GM10266 (cell line): ENCODE data around the gene FAM13A.

Experiments used
- DNase-seq: peaks from one replicate; pipeline ENCODE4 v3.0.0; 2012; ENCODE audit errors: extremely low spot score
- TF ChIP-seq, protein P1 (sequence below): IDR thresholded peaks from 2 replicates; pipeline ENCODE4 v1.5.1; 2012; ENCODE audit warnings: mild to moderate bottlenecking, low read depth; ENCODE audit not compliant: control insufficient read depth, insufficient read depth; ENCODE audit errors: missing control alignments

Gene FAM13A

DNA sequence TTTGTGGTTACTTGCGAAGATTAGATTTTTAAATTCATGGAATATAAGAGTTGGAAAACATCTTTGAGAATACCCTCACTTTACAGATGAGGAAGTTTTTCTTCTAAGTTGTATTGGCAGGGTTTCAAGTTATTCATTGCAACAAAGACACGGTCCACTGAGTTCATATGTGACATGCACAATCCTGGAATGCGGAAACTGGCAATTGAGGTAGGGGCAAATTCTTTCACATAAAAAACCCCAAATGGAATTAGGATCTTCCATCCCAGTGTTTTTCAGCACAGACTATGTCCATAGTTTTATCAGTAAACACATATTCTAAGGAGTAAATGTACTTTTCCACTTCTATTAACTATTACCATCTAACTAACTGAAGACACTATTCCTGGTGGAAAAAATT, 277.6 kb downstream of the FAM13A start:
- no peak for DNase-seq
- TF ChIP-seq, protein P1, sequence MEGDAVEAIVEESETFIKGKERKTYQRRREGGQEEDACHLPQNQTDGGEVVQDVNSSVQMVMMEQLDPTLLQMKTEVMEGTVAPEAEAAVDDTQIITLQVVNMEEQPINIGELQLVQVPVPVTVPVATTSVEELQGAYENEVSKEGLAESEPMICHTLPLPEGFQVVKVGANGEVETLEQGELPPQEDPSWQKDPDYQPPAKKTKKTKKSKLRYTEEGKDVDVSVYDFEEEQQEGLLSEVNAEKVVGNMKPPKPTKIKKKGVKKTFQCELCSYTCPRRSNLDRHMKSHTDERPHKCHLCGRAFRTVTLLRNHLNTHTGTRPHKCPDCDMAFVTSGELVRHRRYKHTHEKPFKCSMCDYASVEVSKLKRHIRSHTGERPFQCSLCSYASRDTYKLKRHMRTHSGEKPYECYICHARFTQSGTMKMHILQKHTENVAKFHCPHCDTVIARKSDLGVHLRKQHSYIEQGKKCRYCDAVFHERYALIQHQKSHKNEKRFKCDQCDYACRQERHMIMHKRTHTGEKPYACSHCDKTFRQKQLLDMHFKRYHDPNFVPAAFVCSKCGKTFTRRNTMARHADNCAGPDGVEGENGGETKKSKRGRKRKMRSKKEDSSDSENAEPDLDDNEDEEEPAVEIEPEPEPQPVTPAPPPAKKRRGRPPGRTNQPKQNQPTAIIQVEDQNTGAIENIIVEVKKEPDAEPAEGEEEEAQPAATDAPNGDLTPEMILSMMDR, result no peak

DNA sequence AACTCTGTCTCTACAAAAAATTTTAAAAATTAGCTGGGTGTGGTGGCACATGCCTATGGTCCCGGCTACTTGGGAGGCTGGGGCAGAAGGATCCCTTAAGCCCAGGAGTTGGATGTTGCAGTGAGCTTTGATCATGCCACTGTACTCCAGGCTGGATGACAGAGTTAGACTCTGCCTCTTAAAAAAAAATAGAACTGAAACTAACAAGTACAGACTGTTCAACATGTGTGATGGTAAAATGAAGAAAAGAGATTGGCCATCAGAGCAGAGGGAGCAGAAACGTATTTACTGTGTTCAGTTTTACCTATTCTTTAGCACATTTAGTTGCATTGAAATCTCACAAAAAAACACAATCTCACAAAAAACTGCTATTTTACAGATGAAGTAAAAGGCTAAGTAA, 281.5 kb downstream of the FAM13A start:
- TF ChIP-seq, protein P1, result no peak
- no peak for DNase-seq

DNA sequence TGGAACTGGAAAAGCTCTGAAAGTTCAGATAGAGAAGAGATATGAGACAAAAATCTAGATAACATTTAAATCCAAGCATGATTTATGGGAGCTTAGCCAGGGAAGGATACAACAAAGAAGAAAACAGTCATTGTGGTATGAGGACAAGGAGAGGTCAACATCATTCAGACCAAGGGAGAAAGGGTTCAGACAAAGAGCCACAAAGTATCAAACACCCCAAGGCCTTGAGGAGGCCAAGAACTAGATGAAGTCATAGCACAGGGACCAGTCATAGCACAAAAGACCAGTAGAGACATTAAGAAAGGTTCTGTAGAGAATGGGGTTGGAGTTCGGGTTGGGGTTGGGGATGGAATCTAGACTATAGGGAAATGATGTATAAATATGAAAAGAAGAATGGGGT, 282.0 kb downstream of the FAM13A start:
- DNase-seq, result no peak
- TF ChIP-seq, protein P1, result no peak

DNA sequence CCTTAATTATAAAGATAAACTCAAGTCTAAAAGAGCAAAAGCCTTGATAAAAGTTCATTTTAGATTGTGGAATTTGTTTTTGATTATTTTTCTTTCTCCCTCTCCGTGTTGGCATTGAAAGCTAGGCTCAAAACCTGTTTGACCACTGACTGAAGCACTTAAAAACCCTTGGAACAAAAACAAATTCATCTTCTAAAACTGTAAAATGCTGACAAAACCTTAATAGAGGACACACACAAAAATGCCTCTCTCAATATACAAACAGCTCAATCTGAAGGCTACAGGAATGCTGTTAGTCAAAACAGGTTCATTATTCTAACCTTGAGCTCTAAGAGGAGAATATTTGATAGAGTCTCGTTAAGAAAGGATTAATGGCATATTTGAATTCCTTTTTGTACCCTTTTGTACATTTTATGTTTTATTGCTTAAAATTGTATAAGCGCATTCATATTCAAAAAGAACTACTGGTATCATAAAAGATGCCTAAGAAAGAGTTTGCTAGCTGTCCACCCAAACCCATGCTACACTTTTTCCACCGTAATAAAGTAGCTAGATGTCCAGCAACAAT, 285.0 kb downstream of the FAM13A start:
- TF ChIP-seq, protein P1, result no peak
- DNase-seq, result no peak

DNA sequence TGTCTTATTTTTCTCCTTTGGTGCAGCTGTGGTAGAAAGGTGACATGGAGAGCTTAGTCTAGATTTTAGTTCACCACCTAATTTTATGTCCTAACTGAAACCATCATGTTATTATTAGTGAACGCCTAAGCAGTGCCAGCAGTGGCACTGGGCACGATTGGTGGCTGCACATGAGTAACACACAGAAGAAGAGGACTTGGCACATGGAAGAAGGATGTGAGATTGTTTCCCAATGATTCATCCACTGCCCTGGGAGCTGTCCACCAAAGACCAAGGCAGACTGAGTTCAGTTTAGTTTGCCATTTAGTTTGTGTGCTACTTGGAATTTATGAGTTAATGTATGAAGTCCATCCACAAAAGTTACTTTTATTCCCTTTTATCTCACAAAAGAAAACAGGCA, 291.3 kb downstream of the FAM13A start:
- no peak for DNase-seq
- TF ChIP-seq, protein P1, result no peak

DNA sequence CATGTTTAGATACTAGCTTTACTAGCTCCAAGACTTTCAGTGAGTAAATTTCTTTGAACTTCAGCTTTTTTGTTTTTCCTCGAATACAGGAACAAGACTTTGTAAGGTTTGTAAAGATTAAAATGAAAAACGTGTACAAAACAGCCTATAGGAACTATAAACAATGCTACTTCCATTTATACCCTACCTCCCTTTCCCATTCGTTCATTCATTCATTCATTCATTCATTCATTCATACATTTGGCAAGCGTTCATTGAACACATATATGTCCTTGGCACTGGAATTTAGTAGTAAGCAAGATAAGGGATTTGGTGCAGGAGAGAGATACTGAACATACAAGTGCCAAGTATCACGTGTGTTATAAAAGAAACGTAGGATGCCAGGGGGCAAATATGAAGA, 293.9 kb downstream of the FAM13A start:
- TF ChIP-seq, protein P1, result no peak
- no peak for DNase-seq

DNA sequence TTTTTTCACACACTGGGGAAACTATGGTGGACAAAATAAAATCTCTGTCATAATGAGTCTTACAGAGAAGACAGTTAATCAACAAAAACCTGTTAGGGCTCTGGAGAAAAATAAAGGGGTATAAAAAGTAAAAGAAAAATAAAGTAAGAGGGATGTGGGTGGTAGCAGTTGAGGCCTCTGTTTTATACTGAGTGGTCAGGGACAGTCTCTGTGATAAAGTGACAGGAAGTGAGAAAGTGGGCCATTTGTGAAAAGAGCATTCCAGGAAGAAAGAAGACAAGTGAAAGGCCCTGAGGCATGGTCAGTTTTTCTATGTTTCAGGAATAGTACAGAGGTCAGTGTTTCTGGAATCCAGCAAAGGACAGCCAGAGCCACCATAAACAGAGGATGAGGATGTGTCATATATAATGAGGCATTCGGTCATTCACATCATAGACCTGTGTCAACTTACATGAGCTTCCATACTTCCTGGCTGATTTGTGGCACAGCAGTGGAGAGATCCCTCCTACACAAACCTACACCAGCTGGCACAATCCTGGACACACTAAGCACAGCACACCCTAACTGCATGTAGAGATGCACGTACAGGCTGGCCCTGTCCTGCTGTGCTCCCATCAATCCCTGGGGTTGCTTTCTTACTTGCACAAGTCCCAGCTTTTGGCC, 295.0 kb downstream of the FAM13A start:
- no peak for DNase-seq
- TF ChIP-seq, protein P1, result no peak
